Progenitor cell of endocrine pancreas (in vitro differentiated cells): ENCODE measurements around the gene E4F1. TPM values are rescaled to one million over a fixed set of nuclear protein-coding genes. Genes with fewer than 3 reads are reported as not detected.

Experiments
- DNase-seq: peaks from one replicate; pipeline ENCODE4 v3.0.0; 2021; ENCODE audit warnings: low spot score; ENCODE audit not compliant: unreplicated experiment
- H3K27ac Mint-ChIP-seq: 2 replicates; pipeline ENCODE4 v1.8.0; 2021; ENCODE audit warnings: mild to moderate bottlenecking, moderate library complexity, mixed read lengths
- H3K27me3 Mint-ChIP-seq: 2 replicates; pipeline ENCODE4 v1.8.0; 2021; ENCODE audit warnings: mixed read lengths
- H3K36me3 Mint-ChIP-seq: 2 replicates; pipeline ENCODE4 v1.8.0; 2022; ENCODE audit warnings: mixed read lengths; ENCODE audit not compliant: insufficient read depth
- H3K4me1 Mint-ChIP-seq: 2 replicates; pipeline ENCODE4 v1.8.0; 2021; ENCODE audit warnings: low read depth, mixed read lengths
- H3K4me3 Mint-ChIP-seq: 2 replicates; pipeline ENCODE4 v1.8.0; 2021; ENCODE audit warnings: low read depth, mild to moderate bottlenecking, moderate library complexity, mixed read lengths
- H3K9me3 Mint-ChIP-seq: 2 replicates; pipeline ENCODE4 v1.8.0; 2021; ENCODE audit warnings: low read depth, mixed read lengths
- CTCF ChIP-seq: fragments of 200-600 bp; sonication (generic); IDR thresholded peaks from one replicate; pipeline ENCODE4 v1.5.0; 2021; ENCODE audit warnings: antibody characterized with exemption, mild to moderate bottlenecking; ENCODE audit not compliant: unreplicated experiment
- total RNA-seq: library from RNA; stranded (reverse); gene quantifications from 2 replicates; pipeline ENCODE4 v1.2.1, GENCODE V29; 2021

Gene E4F1
- total RNA-seq, 1 donor from 2014 or later: 33.7 TPM

DNA sequence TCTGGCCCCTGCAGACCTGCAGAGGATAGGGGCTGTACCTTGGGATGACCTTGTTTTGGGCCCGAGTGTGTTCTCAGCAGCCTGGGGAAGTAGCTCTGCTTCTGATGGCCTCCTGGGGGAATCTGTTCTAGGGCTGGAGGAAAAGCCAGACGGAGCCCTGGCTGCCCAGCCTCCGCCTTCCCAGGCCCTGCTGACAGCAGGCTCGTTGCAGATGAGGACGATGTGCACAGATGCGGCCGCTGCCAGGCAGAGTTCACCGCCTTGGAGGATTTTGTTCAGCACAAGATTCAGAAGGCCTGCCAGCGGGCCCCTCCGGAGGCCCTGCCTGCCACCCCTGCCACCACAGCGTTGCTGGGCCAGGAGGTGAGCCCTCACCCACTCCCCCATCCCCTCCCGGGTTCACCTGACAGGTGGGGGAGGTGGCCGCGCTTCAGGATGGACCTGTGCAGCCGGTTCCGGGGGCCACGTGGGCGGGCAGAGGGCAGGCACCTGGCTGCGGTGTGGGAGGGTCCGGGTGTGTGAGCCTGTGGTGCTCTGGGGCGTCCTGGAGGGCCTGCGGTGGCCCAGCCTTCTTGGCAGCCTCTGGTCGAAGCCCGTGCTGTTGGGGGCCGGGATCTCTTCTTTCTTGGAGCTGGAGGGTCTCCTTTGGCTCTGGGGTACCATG is 4.9 kb downstream of the E4F1 start:
- Mint-ChIP-seq H3K4me3 (no peak overlapping the region), H3K36me3 (no peaks in the 10 kb centered on the region), H3K27me3 (no peaks in the 10 kb centered on the region), H3K4me1 (peaks cover 4% of the 10 kb centered on the region), H3K9me3 (no peaks in the 10 kb centered on the region), H3K27ac (no peak overlapping the region)
- TF ChIP-seq CTCF: no peak
- no peak for DNase-seq

DNA sequence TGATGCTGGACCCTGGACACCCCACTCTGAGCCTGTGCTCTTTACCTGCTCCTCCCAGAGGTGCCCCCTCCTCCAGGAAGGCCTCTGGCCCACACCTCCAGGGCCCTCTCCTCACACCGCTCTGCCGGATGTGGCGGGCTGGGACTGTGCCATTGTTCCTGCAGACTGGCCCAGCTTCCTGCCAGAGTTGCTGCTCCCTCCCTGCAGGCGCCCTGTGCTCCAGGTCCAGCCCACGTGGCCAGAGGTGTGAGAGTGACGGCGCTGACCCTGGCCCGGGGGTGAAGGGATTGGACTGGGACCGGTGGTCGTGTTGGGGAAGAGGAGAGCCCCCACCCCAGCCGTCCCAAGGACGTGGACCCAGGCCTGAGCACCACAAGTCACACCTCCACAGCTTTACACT is 5.7 kb downstream of the E4F1 start:
- no peak for DNase-seq
- Mint-ChIP-seq H3K27ac (no peak overlapping the region), H3K4me1 (peaks cover 4% of the 10 kb centered on the region), H3K9me3 (no peaks in the 10 kb centered on the region), H3K36me3 (peaks cover 1% of the 10 kb centered on the region), H3K27me3 (no peaks in the 10 kb centered on the region), H3K4me3 (no peak overlapping the region)
- TF ChIP-seq CTCF: no peak

DNA sequence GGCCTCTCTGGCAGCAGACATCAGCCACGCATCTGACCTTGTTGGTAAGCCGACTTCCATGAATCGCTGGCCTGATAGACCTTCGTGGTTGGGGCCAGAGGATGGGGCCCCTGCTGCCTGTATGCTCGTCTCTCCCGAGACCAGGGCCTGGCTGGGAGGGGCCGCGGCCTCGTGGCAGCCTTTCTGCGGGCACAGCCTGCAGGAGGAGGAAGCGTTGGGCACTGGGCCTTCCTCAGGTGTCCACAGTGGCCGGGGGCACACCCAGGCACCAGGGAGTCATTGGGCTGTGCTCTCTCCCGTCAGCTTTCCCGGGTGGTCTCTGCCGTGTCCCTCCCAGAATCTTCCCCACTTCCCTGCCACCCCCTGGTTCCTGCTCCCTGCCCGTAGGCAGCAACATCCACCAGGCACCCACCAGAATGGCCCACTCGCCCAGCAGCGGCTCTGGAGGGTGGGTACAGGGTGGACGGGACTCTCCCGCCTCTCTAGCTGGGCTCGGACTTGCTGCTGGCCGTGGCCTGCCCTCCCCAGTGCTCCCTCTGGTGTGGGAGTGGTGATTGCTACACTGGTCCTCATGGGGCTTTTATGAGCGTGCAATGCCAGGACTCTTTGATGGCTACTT is 6.3 kb downstream of the E4F1 start:
- H3K9me3 Mint-ChIP-seq: no peaks in the 10 kb centered on the region
- peaks cover 1% of the 10 kb centered on the region for H3K36me3 Mint-ChIP-seq
- no peak overlapping the region for H3K27ac Mint-ChIP-seq
- no peaks in the 10 kb centered on the region for H3K4me1 Mint-ChIP-seq
- H3K27me3 Mint-ChIP-seq: no peaks in the 10 kb centered on the region
- no peak for TF ChIP-seq CTCF
- H3K4me3 Mint-ChIP-seq: no peak overlapping the region
- no peak for DNase-seq

DNA sequence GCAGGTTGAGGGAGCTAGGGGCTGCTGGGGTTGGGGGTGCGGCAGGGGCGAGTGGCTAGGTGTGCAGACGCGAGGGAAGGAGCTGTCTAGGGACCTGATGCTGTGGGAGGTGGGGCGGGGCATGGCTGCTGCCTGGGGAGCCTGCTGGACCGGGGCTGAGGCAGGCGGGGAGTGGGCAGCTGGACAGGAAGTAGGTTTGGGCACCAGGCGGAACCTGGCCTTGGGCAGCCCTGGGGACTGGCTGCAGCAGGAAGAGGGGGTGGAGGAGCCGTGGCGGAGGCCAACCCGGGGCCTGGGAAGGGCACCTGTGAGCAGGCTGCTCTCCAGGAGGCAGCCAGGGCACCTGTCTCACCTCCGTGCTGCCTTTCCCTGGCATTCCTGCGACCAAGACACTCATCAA is 7.0 kb downstream of the E4F1 start:
- Mint-ChIP-seq H3K9me3 (no peaks in the 10 kb centered on the region), H3K4me1 (no peaks in the 10 kb centered on the region), H3K4me3 (no peak overlapping the region), H3K27ac (no peak overlapping the region), H3K36me3 (peaks cover 5% of the 10 kb centered on the region), H3K27me3 (peaks cover 1% of the 10 kb centered on the region)
- DNase-seq: no peak
- no peak for TF ChIP-seq CTCF

- Mint-ChIP-seq H3K27ac (no peak overlapping the region), H3K4me3 (no peak overlapping the region), H3K36me3 (peaks cover 6% of the 10 kb centered on the region), H3K4me1 (no peaks in the 10 kb centered on the region), H3K27me3 (peaks cover 3% of the 10 kb centered on the region), H3K9me3 (no peaks in the 10 kb centered on the region)
- DNase-seq: no peak
- no peak for TF ChIP-seq CTCF
Measured at GRCh38 chr16:2231016-2231931, 7.9 kb downstream of the E4F1 start.
